ENCODE measurements around the gene CCDC201. TPM values are rescaled to one million over a fixed set of nuclear protein-coding genes. Genes with fewer than 3 reads are reported as not detected.

Gene CCDC201
- polyA plus RNA-seq, 1 experiment: not detected

DNA sequence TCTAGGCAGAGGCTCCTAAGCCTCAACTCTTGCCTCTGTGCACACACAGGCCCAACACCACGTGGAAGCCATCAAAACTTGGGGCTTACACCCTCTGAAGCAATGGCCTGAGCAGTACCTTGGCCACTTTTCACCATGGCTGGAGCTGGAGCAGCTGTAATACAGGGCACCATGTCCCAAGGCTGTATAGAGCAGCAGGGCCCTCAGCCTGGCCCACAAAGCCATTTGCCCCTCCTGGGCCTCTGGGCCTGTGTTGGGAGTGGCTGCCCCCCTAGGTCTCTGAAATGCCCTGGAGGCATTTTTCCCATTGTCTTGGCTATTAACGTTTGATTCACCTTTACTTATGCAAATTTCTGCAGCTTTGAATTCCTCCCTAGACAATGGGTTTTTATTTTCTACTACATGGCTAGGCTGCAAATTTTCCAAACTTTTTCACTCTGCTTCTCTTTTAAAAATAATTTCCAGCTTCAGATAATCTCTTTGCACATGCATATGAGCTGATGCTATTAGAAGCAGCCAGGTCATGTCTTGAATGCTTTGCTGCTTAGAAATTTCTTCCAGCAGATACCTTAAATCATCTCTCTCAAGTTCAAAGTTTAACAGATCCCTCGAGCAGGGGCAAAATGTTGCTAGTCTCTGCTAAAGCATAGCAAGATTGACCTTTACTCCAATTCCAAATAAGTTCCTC lies 5.7 kb upstream of the CCDC201 start:
- ChIA-PET CTCF (interaction anchor here (1.4 kb wide), 1 partner anchor 15 kb away, joined by 3 read pairs; no protein-coding TSS in a partner anchor), POLR2A (no interaction called here)
- H3K4me3 ChIP-seq (ENCODE audit: low read depth, low read length): no peak overlapping the region
- TF ChIP-seq, protein P1, sequence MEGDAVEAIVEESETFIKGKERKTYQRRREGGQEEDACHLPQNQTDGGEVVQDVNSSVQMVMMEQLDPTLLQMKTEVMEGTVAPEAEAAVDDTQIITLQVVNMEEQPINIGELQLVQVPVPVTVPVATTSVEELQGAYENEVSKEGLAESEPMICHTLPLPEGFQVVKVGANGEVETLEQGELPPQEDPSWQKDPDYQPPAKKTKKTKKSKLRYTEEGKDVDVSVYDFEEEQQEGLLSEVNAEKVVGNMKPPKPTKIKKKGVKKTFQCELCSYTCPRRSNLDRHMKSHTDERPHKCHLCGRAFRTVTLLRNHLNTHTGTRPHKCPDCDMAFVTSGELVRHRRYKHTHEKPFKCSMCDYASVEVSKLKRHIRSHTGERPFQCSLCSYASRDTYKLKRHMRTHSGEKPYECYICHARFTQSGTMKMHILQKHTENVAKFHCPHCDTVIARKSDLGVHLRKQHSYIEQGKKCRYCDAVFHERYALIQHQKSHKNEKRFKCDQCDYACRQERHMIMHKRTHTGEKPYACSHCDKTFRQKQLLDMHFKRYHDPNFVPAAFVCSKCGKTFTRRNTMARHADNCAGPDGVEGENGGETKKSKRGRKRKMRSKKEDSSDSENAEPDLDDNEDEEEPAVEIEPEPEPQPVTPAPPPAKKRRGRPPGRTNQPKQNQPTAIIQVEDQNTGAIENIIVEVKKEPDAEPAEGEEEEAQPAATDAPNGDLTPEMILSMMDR (IDR thresholded peaks at IDR 0.05; ENCODE audit: insufficient read depth, low read depth, low read length): no peak
- DNase-seq (ENCODE audit: low read depth): no peak
- no peaks in the 10 kb centered on the region for H3K36me3 ChIP-seq (ENCODE audit: control insufficient read depth, insufficient read depth, low read length)
- H3K27me3 ChIP-seq (ENCODE audit: control insufficient read depth, insufficient read depth, low read length): no peaks in the 10 kb centered on the region

- CTCF ChIA-PET: interaction anchor here (0.7 to 0.9 kb wide), 2 partner anchors 22 to 1305 kb away, joined by 3 read pairs; no protein-coding TSS in a partner anchor
- TF ChIP-seq, protein P1 (IDR thresholded peaks at IDR 0.05; ENCODE audit: insufficient read depth, low read depth, low read length): no peak
Observed at GRCh38 chr7:45876519-45876918, 3.6 kb upstream of the CCDC201 start.

DNA sequence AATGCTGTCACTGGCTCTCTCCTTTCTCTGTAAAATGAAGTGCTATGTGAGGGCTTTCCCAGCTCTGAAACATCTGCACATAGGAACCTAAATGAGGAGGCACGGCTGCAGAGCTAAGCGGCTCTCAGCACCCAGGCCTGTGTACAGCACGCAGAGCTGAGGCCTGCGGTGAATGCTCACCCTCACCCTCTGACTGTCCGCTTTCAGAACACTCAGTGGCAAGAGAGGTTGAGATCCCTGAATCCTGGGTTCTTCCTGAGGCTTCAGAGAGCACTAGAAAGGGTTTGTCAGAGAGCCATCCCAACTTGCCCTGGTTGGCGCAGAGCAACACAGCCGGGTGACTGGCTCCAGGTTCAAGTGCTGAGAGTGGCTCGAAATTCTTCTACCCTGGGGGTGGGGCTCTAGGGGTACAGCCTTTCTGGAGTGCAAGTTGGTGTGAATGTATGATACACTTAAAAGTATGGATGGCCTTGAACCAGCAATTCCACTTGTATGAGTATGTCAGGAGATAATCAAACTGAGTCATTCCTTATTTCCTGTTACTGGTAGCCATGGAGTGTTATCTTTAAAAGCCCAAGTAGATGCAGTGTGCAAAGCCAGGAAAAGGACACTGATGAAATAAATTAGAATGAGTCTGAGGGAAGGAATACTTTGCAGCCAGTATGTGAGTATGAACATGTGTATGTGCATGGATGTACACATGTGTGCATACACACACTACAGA lies 1.7 kb upstream of the CCDC201 start:
- POLR2A ChIA-PET: no interaction called here
- peak; percentile 63 for DNase-seq (ENCODE audit: low read depth)
- Histone ChIP-seq H3K36me3 (ENCODE audit: control insufficient read depth, insufficient read depth, low read length) (no peaks in the 10 kb centered on the region), H3K4me3 (ENCODE audit: low read depth, low read length) (no peak overlapping the region), H3K27me3 (ENCODE audit: control insufficient read depth, insufficient read depth, low read length) (no peaks in the 10 kb centered on the region)
- CTCF ChIA-PET: interaction anchor here (1.2 kb wide), 1 partner anchor 17 kb away, joined by 4 read pairs; no protein-coding TSS in a partner anchor
- TF ChIP-seq, protein P1 (IDR thresholded peaks at IDR 0.05; ENCODE audit: insufficient read depth, low read depth, low read length): no peak

More at GRCh38 chr7:45876519-45876918, 3.6 kb upstream of the CCDC201 start:
- Histone ChIP-seq H3K36me3 (ENCODE audit: control insufficient read depth, insufficient read depth, low read length) (no peaks in the 10 kb centered on the region), H3K27me3 (ENCODE audit: control insufficient read depth, insufficient read depth, low read length) (no peaks in the 10 kb centered on the region), H3K4me3 (ENCODE audit: low read depth, low read length) (no peak overlapping the region)
- POLR2A ChIA-PET: no interaction called here
- DNase-seq (ENCODE audit: low read depth): no peak

DNA sequence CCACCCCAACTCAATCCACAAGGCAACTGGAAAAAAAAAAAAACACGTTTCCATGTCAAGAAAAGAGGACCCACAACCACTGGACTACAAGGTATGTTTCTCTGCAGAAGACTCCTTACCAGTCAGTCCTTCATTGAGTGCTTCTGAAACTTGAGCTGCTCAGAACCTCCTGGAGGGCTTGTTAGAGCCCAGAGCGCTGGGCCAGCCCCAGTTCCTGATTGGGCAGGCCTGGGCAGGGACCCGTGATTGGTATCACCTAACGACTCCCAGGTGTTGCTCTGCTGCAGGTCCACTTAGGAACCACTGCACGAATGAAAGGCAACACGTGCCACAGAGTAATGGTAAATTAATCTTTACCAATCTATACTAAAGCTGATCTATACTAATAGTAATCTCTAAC lies 473 bp upstream of the CCDC201 start:
- CTCF ChIA-PET: interaction anchor here (0.6 to 1.5 kb wide), 4 partner anchors 10 to 1271 kb away, joined by 3 to 4 read pairs (median 3); no protein-coding TSS in a partner anchor
- Histone ChIP-seq H3K27me3 (ENCODE audit: control insufficient read depth, insufficient read depth, low read length) (no peaks in the 10 kb centered on the region), H3K36me3 (ENCODE audit: control insufficient read depth, insufficient read depth, low read length) (no peaks in the 10 kb centered on the region), H3K4me3 (ENCODE audit: low read depth, low read length) (no peak overlapping the region)
- TF ChIP-seq, protein P1 (IDR thresholded peaks at IDR 0.05; ENCODE audit: insufficient read depth, low read depth, low read length): no peak
- DNase-seq (ENCODE audit: low read depth): no peak
- POLR2A ChIA-PET: interaction anchor here (0.6 kb wide), 1 partner anchor 15 kb away, joined by 7 read pairs; no protein-coding TSS in a partner anchor
